GM21737 (cell line): ENCODE measurements around the gene MARCHF11.

ENCODE experiments used
- ATAC-seq: cut with Tn5 transposase; IDR thresholded peaks from one replicate; pipeline ENCODE4 v1.9.1; 2021; ENCODE audit warnings: mild to moderate bottlenecking, moderate library complexity; ENCODE audit not compliant: unreplicated experiment

Gene MARCHF11

GRCh38 chr5:16064135-16064893, 115.3 kb downstream of the MARCHF11 start:
- no peak for ATAC-seq

- no peak for ATAC-seq
These were observed 118.4 kb downstream of the MARCHF11 start for GRCh38 chr5:16061163-16061562.

- ATAC-seq, result no peak
These were observed 122.3 kb downstream of the MARCHF11 start for GRCh38 chr5:16057277-16057676.

- ATAC-seq, result no peak
These were observed 128.3 kb downstream of the MARCHF11 start for GRCh38 chr5:16051246-16051755.

- ATAC-seq, result no peak
These were observed 129.2 kb downstream of the MARCHF11 start for GRCh38 chr5:16050414-16050813.

GRCh38 chr5:16049761-16050160, 129.8 kb downstream of the MARCHF11 start:
- ATAC-seq, result no peak

- no peak for ATAC-seq
These were observed 131.5 kb downstream of the MARCHF11 start for GRCh38 chr5:16048132-16048531.

GRCh38 chr5:16043349-16043965, 136.1 kb downstream of the MARCHF11 start:
- no peak for ATAC-seq

- ATAC-seq, result no peak
These were observed 142.3 kb downstream of the MARCHF11 start for GRCh38 chr5:16037121-16037845.

- no peak for ATAC-seq
These were observed 145.1 kb downstream of the MARCHF11 start for GRCh38 chr5:16034319-16035001.

GRCh38 chr5:16033187-16033925, 146.2 kb downstream of the MARCHF11 start:
- ATAC-seq, result no peak

- no peak for ATAC-seq
These were observed 150.9 kb downstream of the MARCHF11 start for GRCh38 chr5:16028708-16029107.

- no peak for ATAC-seq
These were observed 153.9 kb downstream of the MARCHF11 start for GRCh38 chr5:16025681-16026080.

GRCh38 chr5:16018970-16019369, 160.6 kb downstream of the MARCHF11 start:
- no peak for ATAC-seq

- no peak for ATAC-seq
These were observed 161.9 kb downstream of the MARCHF11 start for GRCh38 chr5:16017720-16018119.
